Activated CD4-positive, alpha-beta T cell treated with anti-CD3 and anti-CD28 coated beads, Interleukin-2, amount 10 ng/mL, durations not matched to agents 24 days and 14 days (primary cell): Measurements from ENCODE around the gene ITGB4. TPM values are rescaled to one million over a fixed set of nuclear protein-coding genes. Genes with fewer than 3 reads are reported as not detected.
A peak's percentile ranks its signal among the peaks of the same experiment; 100 is the strongest.

Experiments used
- DNase-seq: peaks from one replicate; pipeline ENCODE4 v3.0.0; 2022
- H3K27ac Mint-ChIP-seq: one replicate; pipeline ENCODE4 v1.8.0; 2022; ENCODE audit warnings: mild to moderate bottlenecking, mixed read lengths
- H3K27me3 Mint-ChIP-seq: one replicate; pipeline ENCODE4 v1.8.0; 2022; ENCODE audit warnings: mixed read lengths
- H3K36me3 Mint-ChIP-seq: one replicate; pipeline ENCODE4 v1.8.0; 2022; ENCODE audit warnings: low read depth, mild to moderate bottlenecking, mixed read lengths
- H3K4me1 Mint-ChIP-seq: one replicate; pipeline ENCODE4 v1.8.0; 2021; ENCODE audit warnings: mixed read lengths
- H3K4me3 Mint-ChIP-seq: one replicate; pipeline ENCODE4 v1.8.0; 2022; ENCODE audit warnings: mild to moderate bottlenecking, moderate library complexity, mixed read lengths
- H3K9me3 Mint-ChIP-seq: one replicate; pipeline ENCODE4 v1.8.0; 2021; ENCODE audit warnings: mixed read lengths
- intact Hi-C: fragments of 100-400 bp; cut with micrococcal nuclease; formaldehyde crosslinking; loops from one replicate; pipeline ENCODE4 v1.15.1; 2023
- total RNA-seq: library from RNA; stranded (reverse); gene quantifications from 2 replicates; pipeline ENCODE4 v1.2.3, GENCODE V29; 2022

The ITGB4 gene
- 0.71 and 1.8 TPM in 2 replicates for total RNA-seq

DNA sequence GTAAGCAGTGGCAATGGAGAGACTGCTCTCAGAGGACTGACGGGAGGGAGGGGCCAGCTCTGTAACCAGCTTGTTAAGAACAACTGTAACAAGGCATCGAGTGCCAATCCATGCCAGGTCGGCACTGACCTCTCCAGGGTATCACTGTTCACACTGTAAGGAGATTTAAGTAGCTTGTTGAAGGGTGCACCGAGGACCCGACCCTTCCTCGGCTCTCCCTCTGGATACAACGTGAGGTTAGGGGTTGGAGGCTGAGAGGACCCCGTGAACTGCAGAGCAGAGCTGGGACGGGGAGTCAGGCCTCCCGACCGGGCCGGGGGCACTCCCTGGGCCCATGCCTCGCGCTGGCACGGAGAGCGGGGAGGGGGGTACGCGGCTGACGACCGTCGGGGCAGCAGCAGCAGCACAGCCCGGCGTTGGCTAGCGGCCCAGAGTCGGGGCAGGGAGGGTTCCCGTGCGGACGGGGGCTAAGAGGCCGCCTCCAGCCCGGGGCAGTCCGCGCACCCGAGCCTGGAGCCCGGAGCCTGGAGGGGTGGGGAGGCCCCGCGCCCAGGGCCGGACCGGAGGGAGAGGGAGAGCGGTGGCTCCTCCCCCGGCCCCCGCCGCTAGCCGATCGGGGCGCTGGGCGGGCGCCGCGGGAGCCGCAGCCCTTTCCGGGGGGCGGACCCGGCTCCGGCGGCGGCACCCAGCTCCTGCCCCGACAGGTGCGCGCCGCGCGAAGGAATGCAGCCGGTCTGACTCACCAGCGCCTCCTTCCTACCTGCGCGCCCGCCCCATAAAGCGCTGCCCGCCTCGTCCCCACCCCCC is at the start of gene ITGB4:
TSS of gene ITGB4 (plus strand) at position 804 of the 807 bp plus-strand sequence. CDS start 3,245 bp downstream, outside the sequence.
- H3K27me3 Mint-ChIP-seq = peaks cover 22% of the 10 kb centered on the region
- no peaks in the 10 kb centered on the region for H3K9me3 Mint-ChIP-seq
- no peak within 1 kb of the TSS for H3K27ac Mint-ChIP-seq
- peak within 1 kb of the TSS; percentile 81 for H3K4me3 Mint-ChIP-seq
- no peaks in the 10 kb centered on the region for H3K36me3 Mint-ChIP-seq
- intact Hi-C loops = no loop called here
- peak; percentile 92 for DNase-seq
- H3K4me1 Mint-ChIP-seq = peaks cover 4% of the 10 kb centered on the region

- peaks cover 15% of the 10 kb centered on the region for H3K4me1 Mint-ChIP-seq
- DNase-seq = no peak
- peaks cover 46% of the 10 kb centered on the region for H3K36me3 Mint-ChIP-seq
- H3K27ac Mint-ChIP-seq = no peak overlapping the region
- intact Hi-C loops = no loop called here
- no peak overlapping the region for H3K4me3 Mint-ChIP-seq
- H3K27me3 Mint-ChIP-seq = no peaks in the 10 kb centered on the region
- no peaks in the 10 kb centered on the region for H3K9me3 Mint-ChIP-seq
Measured at GRCh38 chr17:75672011-75672410, 49.2 kb upstream of the ITGB4 start.

GRCh38 chr17:75673487-75673886 is 47.8 kb upstream of the ITGB4 start:
- Mint-ChIP-seq H3K27me3 (no peaks in the 10 kb centered on the region), H3K4me1 (peaks cover 11% of the 10 kb centered on the region), H3K27ac (no peak overlapping the region), H3K36me3 (peaks cover 42% of the 10 kb centered on the region), H3K4me3 (no peak overlapping the region), H3K9me3 (no peaks in the 10 kb centered on the region)
- intact Hi-C loops = no loop called here
- no peak for DNase-seq

DNA sequence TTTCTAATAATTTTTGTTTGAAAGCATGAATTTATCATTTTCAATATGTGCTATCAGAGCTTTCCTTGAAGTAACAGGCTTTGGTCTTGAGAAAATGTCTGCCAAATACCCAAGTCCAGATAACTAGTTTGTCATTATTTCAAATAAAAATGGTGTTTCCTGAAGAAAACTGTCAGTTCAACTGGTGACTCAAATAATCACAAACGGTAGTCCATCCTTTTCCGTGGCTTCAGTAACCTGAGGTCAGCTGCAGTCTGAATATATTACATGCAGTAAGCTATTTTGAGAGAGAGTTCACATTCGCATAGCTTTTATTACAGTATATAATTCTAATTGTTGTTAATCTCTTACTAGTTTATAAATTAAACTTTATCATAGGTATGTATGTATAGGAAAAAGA is 44.8 kb upstream of the ITGB4 start:
- DNase-seq = no peak
- Mint-ChIP-seq H3K27ac (no peak overlapping the region), H3K36me3 (peaks cover 34% of the 10 kb centered on the region), H3K4me1 (peaks cover 4% of the 10 kb centered on the region), H3K9me3 (no peaks in the 10 kb centered on the region), H3K4me3 (no peak overlapping the region), H3K27me3 (no peaks in the 10 kb centered on the region)
- intact Hi-C loops = no loop called here

DNA sequence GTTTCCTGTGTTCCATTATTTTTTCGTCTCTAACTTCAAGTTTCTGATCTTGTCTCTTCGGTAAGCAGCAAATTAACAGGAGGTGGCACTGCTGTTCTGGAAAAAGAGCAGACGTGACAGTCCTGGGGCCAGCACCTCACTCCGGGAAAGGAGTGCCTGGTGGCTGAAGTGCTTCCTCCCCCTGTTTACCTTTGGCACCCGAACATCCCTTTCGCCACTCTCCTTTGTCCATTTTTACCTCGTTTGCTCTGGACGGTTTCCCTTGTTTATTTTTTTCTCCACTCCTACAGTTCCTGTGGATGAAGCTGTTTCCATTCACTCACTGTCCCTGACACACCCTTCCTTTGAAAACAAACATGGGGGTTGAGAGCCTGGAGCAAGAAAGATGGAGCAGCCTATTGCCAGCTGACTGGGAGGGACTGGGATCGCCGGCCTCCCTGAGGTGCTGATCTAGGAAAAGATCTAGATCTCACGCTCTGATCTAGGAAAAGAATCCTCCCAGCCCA is 41.5 kb upstream of the ITGB4 start:
- Mint-ChIP-seq H3K4me3 (no peak overlapping the region), H3K27ac (no peak overlapping the region), H3K4me1 (peaks cover 6% of the 10 kb centered on the region), H3K36me3 (peaks cover 26% of the 10 kb centered on the region), H3K9me3 (no peaks in the 10 kb centered on the region), H3K27me3 (no peaks in the 10 kb centered on the region)
- DNase-seq = no peak
- intact Hi-C loops = no loop called here

DNA sequence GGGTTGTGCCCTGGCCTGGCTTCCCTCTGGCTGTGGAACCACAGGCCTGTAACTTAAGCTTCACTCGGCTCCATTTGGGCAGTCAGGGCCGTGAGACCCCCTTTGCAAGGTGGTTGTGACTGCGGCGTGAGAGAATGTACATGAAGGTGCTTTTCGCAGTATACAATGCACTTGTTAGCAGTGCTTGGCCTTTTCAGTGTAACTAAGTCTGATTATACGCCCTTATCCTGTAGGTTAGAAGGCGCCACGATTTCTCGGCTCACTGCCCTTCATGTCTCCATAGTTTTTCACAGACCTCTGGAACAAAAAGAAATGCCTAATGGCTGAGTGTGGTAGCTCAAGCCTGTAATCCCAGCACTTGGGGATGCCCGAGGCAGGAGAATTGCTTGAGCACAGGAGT is 40.8 kb upstream of the ITGB4 start:
- H3K27me3 Mint-ChIP-seq = no peaks in the 10 kb centered on the region
- no peak overlapping the region for H3K4me3 Mint-ChIP-seq
- peaks cover 27% of the 10 kb centered on the region for H3K36me3 Mint-ChIP-seq
- peaks cover 7% of the 10 kb centered on the region for H3K4me1 Mint-ChIP-seq
- intact Hi-C loops = no loop called here
- no peaks in the 10 kb centered on the region for H3K9me3 Mint-ChIP-seq
- DNase-seq = no peak
- H3K27ac Mint-ChIP-seq = no peak overlapping the region

DNA sequence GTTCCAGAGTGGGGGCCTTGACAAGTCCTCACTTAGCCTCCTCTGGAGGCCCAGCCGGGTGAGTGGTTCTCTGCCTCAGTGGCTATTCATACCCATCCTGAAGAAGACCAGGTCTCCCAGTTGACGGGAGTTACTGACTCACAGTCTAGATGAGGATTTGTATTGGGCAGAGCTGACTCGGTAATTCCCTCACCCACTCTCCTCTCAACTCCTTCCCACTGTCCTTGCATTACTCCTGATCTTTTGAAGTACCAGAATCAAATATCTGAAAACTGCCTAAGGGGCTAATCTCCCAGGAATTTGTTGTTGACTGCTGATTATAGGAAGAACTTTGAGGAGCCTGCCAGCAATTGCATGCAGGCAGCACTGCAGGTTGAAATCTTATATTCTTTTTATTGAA is 40.0 kb upstream of the ITGB4 start:
- intact Hi-C loops = no loop called here
- no peak overlapping the region for H3K4me3 Mint-ChIP-seq
- H3K4me1 Mint-ChIP-seq = peaks cover 8% of the 10 kb centered on the region
- no peak overlapping the region for H3K27ac Mint-ChIP-seq
- no peaks in the 10 kb centered on the region for H3K27me3 Mint-ChIP-seq
- DNase-seq = no peak
- peaks cover 24% of the 10 kb centered on the region for H3K36me3 Mint-ChIP-seq
- H3K9me3 Mint-ChIP-seq = no peaks in the 10 kb centered on the region

DNA sequence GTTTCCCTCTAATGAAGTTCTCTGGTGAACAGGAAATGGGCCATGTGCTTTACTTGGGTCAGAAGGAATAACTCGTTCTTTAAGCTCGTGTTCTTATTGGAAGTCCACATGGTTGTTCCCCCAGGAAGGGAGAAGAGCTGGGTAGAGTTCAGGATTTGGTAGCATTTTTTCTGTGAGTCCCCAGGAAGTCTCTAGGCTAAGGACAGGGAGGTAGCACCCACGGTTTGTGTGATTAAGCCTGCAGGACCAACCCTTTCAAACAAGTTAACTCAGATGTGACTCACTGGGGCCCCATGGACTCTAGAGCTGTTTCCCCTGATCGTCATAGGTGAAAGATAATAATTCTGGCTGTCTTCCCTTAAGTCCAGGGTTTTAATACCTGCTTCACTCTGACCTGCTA is 37.7 kb upstream of the ITGB4 start:
- no peak overlapping the region for H3K4me3 Mint-ChIP-seq
- no peaks in the 10 kb centered on the region for H3K27me3 Mint-ChIP-seq
- no peaks in the 10 kb centered on the region for H3K9me3 Mint-ChIP-seq
- peaks cover 24% of the 10 kb centered on the region for H3K4me1 Mint-ChIP-seq
- H3K27ac Mint-ChIP-seq = peak overlapping the region; percentile 37
- no peak for DNase-seq
- intact Hi-C loops = no loop called here
- peaks cover 32% of the 10 kb centered on the region for H3K36me3 Mint-ChIP-seq

DNA sequence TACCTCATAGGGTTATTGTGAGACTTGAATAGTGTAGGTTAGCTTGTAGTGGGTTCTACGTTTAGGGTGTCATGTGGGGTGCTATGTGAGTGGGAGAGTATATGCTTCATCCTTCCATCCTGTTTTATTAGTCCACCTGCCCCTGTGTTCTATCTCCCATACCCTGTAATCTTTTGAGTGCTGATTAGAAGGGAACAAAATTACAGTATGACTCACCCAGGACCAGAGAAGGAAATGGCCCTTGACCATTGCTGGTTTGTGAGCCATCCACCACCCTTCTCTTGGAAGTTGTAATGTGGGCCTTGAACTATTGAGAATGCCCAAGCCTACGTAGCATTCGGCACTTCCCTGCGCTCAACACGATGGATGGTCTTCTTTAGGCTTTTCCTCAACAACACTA is 37.0 kb upstream of the ITGB4 start:
- Mint-ChIP-seq H3K27me3 (no peaks in the 10 kb centered on the region), H3K36me3 (peaks cover 33% of the 10 kb centered on the region)

GRCh38 chr17:75684924-75685323 is 36.3 kb upstream of the ITGB4 start:
- Mint-ChIP-seq H3K9me3 (no peaks in the 10 kb centered on the region), H3K36me3 (peaks cover 34% of the 10 kb centered on the region), H3K27me3 (no peaks in the 10 kb centered on the region), H3K4me1 (peaks cover 37% of the 10 kb centered on the region), H3K4me3 (no peak overlapping the region), H3K27ac (no peak overlapping the region)
- no peak for DNase-seq
- intact Hi-C loops = no loop called here

More for the DNA sequence above, 37.0 kb upstream of the ITGB4 start:
- Mint-ChIP-seq H3K27ac (no peak overlapping the region), H3K4me1 (peaks cover 31% of the 10 kb centered on the region), H3K9me3 (no peaks in the 10 kb centered on the region), H3K4me3 (no peak overlapping the region)
- intact Hi-C loops = no loop called here
- DNase-seq = no peak

DNA sequence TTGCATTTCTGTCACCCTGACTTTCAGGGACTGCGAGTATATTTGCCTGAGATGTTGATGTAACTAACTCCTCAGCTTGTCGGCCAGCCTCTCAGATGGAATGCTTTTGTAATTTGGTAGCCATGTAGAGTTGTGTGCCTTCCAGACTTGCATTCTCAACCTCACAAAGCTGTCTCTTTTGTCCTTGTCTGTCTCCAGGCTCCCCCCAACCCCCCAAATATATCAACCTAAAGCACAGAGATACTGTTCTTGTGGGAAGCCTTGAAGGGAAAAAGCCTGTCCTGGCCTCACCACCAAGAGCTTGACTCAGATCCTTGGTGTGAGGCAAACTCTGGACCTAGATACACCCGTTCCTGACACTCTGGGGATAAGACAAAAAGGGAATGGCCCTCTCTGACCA is 35.8 kb upstream of the ITGB4 start:
- no peaks in the 10 kb centered on the region for H3K27me3 Mint-ChIP-seq
- DNase-seq = no peak
- no peak overlapping the region for H3K27ac Mint-ChIP-seq
- intact Hi-C loops = no loop called here
- no peak overlapping the region for H3K4me3 Mint-ChIP-seq
- peaks cover 41% of the 10 kb centered on the region for H3K4me1 Mint-ChIP-seq
- peaks cover 32% of the 10 kb centered on the region for H3K36me3 Mint-ChIP-seq
- H3K9me3 Mint-ChIP-seq = no peaks in the 10 kb centered on the region

GRCh38 chr17:75688209-75688825 is 32.9 kb upstream of the ITGB4 start:
- peak overlapping the region; percentile 74 for H3K27ac Mint-ChIP-seq
- H3K36me3 Mint-ChIP-seq = peaks cover 32% of the 10 kb centered on the region
- H3K9me3 Mint-ChIP-seq = no peaks in the 10 kb centered on the region
- peaks cover 57% of the 10 kb centered on the region for H3K4me1 Mint-ChIP-seq
- H3K4me3 Mint-ChIP-seq = peak overlapping the region; percentile 51
- no peak for DNase-seq
- intact Hi-C loops = no loop called here
- no peaks in the 10 kb centered on the region for H3K27me3 Mint-ChIP-seq

DNA sequence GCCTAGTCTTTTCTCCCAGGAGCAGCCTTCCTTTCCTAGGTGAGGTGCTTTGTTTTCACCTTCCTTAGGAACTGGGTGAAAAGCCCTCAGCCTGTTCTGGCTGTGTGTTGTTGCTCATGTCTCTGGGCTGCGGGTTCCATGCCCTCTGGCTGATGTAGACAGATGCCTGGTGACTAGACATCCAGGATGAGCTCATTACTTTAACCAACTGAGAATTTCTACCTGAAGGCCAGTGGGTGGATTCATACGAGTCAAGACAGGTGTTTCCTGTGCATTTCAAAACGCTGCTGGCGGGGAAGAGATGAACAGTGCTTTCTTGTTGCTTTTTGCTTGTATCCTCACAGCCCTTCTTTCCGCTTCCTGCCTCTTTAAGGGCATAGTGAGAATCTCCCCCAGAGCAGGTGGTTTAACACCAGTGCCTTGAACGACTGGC is 31.8 kb upstream of the ITGB4 start:
- peak overlapping the region; percentile 74 for H3K27ac Mint-ChIP-seq
- peak overlapping the region; percentile 51 for H3K4me3 Mint-ChIP-seq
- H3K27me3 Mint-ChIP-seq = no peaks in the 10 kb centered on the region
- H3K4me1 Mint-ChIP-seq = peaks cover 54% of the 10 kb centered on the region
- DNase-seq = peak; percentile 84
- H3K36me3 Mint-ChIP-seq = peaks cover 33% of the 10 kb centered on the region
- intact Hi-C loops = no loop called here
- no peaks in the 10 kb centered on the region for H3K9me3 Mint-ChIP-seq

DNA sequence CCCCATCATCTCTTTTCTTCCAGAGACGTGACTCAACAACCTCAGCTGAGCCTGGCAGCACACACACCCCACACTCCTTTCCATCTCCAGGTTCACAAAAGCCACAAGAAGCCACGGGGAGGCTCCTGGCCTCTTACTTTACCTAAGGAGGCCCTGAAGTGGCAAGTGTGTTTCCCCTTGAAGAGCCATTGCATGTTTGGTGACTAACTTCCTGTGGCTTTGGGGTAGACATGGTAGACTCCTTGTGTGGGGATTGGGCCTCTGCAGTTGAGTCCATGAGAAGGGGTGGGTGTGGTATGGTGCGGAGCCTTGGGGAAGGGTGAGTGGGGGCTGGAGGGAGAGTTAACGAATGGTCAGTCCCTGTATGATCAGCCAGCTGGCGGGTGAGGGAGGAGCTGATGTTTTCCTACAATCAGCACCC is 29.9 kb upstream of the ITGB4 start:
- Mint-ChIP-seq H3K36me3 (peaks cover 37% of the 10 kb centered on the region), H3K4me1 (peaks cover 51% of the 10 kb centered on the region), H3K4me3 (peak overlapping the region; percentile 9), H3K27me3 (no peaks in the 10 kb centered on the region), H3K27ac (peak overlapping the region; percentile 81), H3K9me3 (no peaks in the 10 kb centered on the region)
- intact Hi-C loops = loop anchor here (2.0 kb wide), 1 partner anchor 17 kb away; no protein-coding TSS in a partner anchor
- DNase-seq = peak; percentile 79
